OCI-LY1 (cell line): Measurements from ENCODE around the gene MVB12B.

ENCODE experiments used
- H2AFZ ChIP-seq: fragments of 200-600 bp; sonication (generic), shearing (Covaris generic); 2 replicates; pipeline ENCODE4 v1.6.0; 2014; ENCODE audit warnings: antibody characterized with exemption, mild to moderate bottlenecking, low read length
- H3F3A ChIP-seq: fragments of 200-600 bp; sonication (generic), shearing (Covaris generic); 2 replicates; pipeline ENCODE4 v1.6.0; 2014; ENCODE audit warnings: mild to moderate bottlenecking, antibody characterized with exemption, low read length, moderate library complexity; ENCODE audit not compliant: insufficient read depth
- H3K27ac ChIP-seq: fragments of 200-600 bp; sonication (generic); 2 replicates; pipeline ENCODE4 v1.5.1; 2014; ENCODE audit warnings: low read length, mixed run types, mild to moderate bottlenecking, low read depth; ENCODE audit not compliant: poor library complexity, severe bottlenecking
- H3K27me3 ChIP-seq: fragments of 200-600 bp; sonication (generic); 2 replicates; pipeline ENCODE4 v1.6.0; 2014; ENCODE audit warnings: antibody characterized with exemption, mild to moderate bottlenecking, low read length, moderate library complexity; ENCODE audit not compliant: insufficient read depth
- H3K36me3 ChIP-seq: fragments of 200-600 bp; sonication (generic); 2 replicates; pipeline ENCODE4 v1.6.1; 2014; ENCODE audit warnings: mild to moderate bottlenecking, antibody characterized with exemption, low read length, moderate library complexity, mixed read lengths; ENCODE audit not compliant: insufficient read depth
- H3K4me1 ChIP-seq: fragments of 200-600 bp; sonication (generic); 2 replicates; pipeline ENCODE4 v1.5.1; 2014; ENCODE audit warnings: mild to moderate bottlenecking, low read length, moderate library complexity; ENCODE audit not compliant: insufficient read depth, severe bottlenecking
- H3K4me2 ChIP-seq: fragments of 200-600 bp; sonication (generic), shearing (Covaris generic); 2 replicates; pipeline ENCODE4 v1.6.1; 2014; ENCODE audit warnings: low read length
- H3K4me3 ChIP-seq: fragments of 200-600 bp; sonication (generic); 2 replicates; pipeline ENCODE4 v1.5.1; 2014; ENCODE audit warnings: low read length, low read depth, mild to moderate bottlenecking, mixed read lengths; ENCODE audit not compliant: poor library complexity, severe bottlenecking
- H3K79me2 ChIP-seq: fragments of 200-600 bp; shearing (Covaris generic); 2 replicates; pipeline ENCODE4 v1.6.1; 2016; ENCODE audit warnings: mixed run types, low read length, mixed read lengths; ENCODE audit not compliant: insufficient read depth
- H3K9ac ChIP-seq: fragments of 200-600 bp; sonication (generic), shearing (Covaris generic); 2 replicates; pipeline ENCODE4 v1.6.1; 2014; ENCODE audit warnings: mild to moderate bottlenecking, low read length, mixed read lengths
- H3K9me2 ChIP-seq: fragments of 200-600 bp; sonication (generic), shearing (Covaris generic); 2 replicates; pipeline ENCODE4 v1.6.1; 2014; ENCODE audit warnings: low read depth, mild to moderate bottlenecking, low read length, mixed read lengths
- H3K9me3 ChIP-seq: fragments of 200-600 bp; shearing (Covaris generic); 2 replicates; pipeline ENCODE4 v1.6.1; 2014; ENCODE audit warnings: low read length, mixed read lengths
- H4K20me1 ChIP-seq: fragments of 200-600 bp; sonication (generic), shearing (Covaris generic); 2 replicates; pipeline ENCODE4 v1.6.0; 2016; ENCODE audit warnings: mild to moderate bottlenecking, low read length; ENCODE audit not compliant: insufficient read depth
- EZH2 ChIP-seq: fragments of 200-600 bp; sonication (generic), shearing (Covaris generic); IDR thresholded peaks from 2 replicates; pipeline ENCODE4 v1.8.0; 2017; ENCODE audit warnings: borderline replicate concordance, mixed run types, mild to moderate bottlenecking, antibody characterized with exemption, low read length, moderate library complexity, mixed read lengths
- TF ChIP-seq, protein P1 (sequence below): fragments of 200-600 bp; sonication (generic), shearing (Covaris generic); IDR thresholded peaks from 2 replicates; pipeline ENCODE4 v1.5.1; 2017; ENCODE audit warnings: mild to moderate bottlenecking, antibody characterized with exemption, low read length, moderate library complexity, mixed read lengths

MVB12B gene

DNA sequence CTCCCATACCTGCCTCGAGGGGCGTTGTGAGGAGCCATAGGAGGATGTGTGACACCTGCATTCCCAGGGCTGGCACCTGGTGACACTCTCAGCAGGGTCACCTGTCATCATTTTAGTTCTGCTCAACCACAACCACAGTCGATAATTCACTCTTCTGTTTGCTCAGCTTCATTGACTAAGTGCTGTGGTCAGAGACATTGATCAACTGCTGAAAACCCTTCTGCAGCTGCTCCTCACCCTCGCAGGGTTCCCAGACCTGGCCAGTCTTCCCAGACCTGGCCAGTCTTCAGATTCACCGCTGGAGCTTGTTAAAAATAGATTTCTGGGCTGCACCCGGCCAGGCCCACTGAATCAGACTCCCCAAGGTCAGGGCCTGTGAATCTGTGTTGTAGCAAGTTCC is 92.8 kb downstream of the MVB12B start:
- H3K9me2 ChIP-seq = no peaks in the 10 kb centered on the region
- H3F3A ChIP-seq = no peaks in the 10 kb centered on the region
- no peak overlapping the region for H3K4me2 ChIP-seq
- H3K4me3 ChIP-seq = no peak overlapping the region
- H3K27me3 ChIP-seq = 0 out of 2 replicates have a peak, but pooled peaks cover 5% of the 10 kb centered on the region
- no peak overlapping the region for H3K27ac ChIP-seq
- no peak overlapping the region for H3K9ac ChIP-seq
- TF ChIP-seq, protein P1, sequence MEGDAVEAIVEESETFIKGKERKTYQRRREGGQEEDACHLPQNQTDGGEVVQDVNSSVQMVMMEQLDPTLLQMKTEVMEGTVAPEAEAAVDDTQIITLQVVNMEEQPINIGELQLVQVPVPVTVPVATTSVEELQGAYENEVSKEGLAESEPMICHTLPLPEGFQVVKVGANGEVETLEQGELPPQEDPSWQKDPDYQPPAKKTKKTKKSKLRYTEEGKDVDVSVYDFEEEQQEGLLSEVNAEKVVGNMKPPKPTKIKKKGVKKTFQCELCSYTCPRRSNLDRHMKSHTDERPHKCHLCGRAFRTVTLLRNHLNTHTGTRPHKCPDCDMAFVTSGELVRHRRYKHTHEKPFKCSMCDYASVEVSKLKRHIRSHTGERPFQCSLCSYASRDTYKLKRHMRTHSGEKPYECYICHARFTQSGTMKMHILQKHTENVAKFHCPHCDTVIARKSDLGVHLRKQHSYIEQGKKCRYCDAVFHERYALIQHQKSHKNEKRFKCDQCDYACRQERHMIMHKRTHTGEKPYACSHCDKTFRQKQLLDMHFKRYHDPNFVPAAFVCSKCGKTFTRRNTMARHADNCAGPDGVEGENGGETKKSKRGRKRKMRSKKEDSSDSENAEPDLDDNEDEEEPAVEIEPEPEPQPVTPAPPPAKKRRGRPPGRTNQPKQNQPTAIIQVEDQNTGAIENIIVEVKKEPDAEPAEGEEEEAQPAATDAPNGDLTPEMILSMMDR = no peak
- no peak for TF ChIP-seq EZH2
- H4K20me1 ChIP-seq = no peaks in the 10 kb centered on the region
- H3K79me2 ChIP-seq = no peaks in the 10 kb centered on the region
- no peaks in the 10 kb centered on the region for H3K4me1 ChIP-seq
- H3K36me3 ChIP-seq = no peaks in the 10 kb centered on the region
- no peak overlapping the region for H2AFZ ChIP-seq
- no peaks in the 10 kb centered on the region for H3K9me3 ChIP-seq

GRCh38 chr9:126420135-126420534 is 93.5 kb downstream of the MVB12B start:
- Histone ChIP-seq H3K4me2 (no peak overlapping the region), H4K20me1 (no peaks in the 10 kb centered on the region), H3K9me2 (no peaks in the 10 kb centered on the region), H3K79me2 (no peaks in the 10 kb centered on the region), H3K27me3 (0 out of 2 replicates have a peak, but pooled peaks cover 5% of the 10 kb centered on the region), H3K9ac (no peak overlapping the region), H3K4me3 (no peak overlapping the region), H3F3A (no peaks in the 10 kb centered on the region), H3K36me3 (no peaks in the 10 kb centered on the region), H3K4me1 (no peaks in the 10 kb centered on the region), H3K27ac (no peak overlapping the region), H2AFZ (no peak overlapping the region), H3K9me3 (no peaks in the 10 kb centered on the region)
- TF ChIP-seq, protein P1 = no peak
- TF ChIP-seq EZH2 = no peak

- Histone ChIP-seq H3K4me3 (no peak overlapping the region), H3K9ac (no peak overlapping the region), H2AFZ (no peak overlapping the region), H3K36me3 (no peaks in the 10 kb centered on the region), H3K27ac (no peak overlapping the region), H3F3A (no peaks in the 10 kb centered on the region), H3K79me2 (no peaks in the 10 kb centered on the region), H3K27me3 (0 out of 2 replicates have a peak, but pooled peaks cover 5% of the 10 kb centered on the region), H3K9me3 (no peaks in the 10 kb centered on the region), H4K20me1 (no peaks in the 10 kb centered on the region), H3K4me2 (no peak overlapping the region), H3K4me1 (no peaks in the 10 kb centered on the region), H3K9me2 (no peaks in the 10 kb centered on the region)
- no peak for TF ChIP-seq EZH2
- TF ChIP-seq, protein P1 = no peak
These were observed 94.3 kb downstream of the MVB12B start for GRCh38 chr9:126420643-126421564.
